ENCODE data around the gene TSPAN33.

Gene TSPAN33

DNA sequence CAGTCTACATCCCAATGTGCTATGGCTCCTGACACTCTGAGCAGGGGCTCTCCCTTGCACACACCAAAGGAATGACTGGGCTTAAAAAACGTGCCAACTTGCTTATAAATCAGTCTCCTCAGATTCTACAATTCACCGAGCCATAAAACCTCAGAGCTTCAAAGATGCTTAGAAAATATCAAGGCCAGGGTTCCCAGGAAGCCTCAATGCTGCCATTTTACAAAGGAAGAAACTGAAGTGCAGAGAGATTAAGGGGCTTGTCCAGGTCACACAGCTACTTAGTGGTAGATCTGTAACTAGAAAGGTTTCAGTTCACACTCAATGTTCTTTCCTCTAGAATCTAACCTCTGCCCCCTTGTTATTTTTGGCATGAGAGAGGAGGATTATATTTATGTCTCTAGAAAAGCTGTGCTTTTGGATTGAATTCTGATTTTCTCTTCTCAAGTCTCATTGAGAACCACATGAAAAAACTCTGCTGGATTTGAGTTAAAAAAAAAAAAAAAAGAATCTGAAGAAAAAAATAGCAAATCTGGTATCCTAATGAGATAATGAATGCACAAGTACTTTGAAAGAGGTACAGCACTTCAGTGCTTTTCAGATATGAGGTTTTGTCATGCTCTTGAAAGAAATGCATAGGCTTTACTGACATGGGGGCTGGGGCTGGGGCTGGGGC lies 22.3 kb upstream of the TSPAN33 start:
- Histone ChIP-seq H3K79me2 (no peaks in the 10 kb centered on the region), H2AFZ (peak overlapping the region; percentile 13), H3K9me3 (ENCODE audit: control insufficient read depth, low read length) (no peaks in the 10 kb centered on the region), H3K4me2 (ENCODE audit: low read length) (no peak overlapping the region), H3K4me3 (ENCODE audit: low read depth, low read length) (no peak overlapping the region), H3K36me3 (ENCODE audit: control insufficient read depth, insufficient read depth, low read length) (no peaks in the 10 kb centered on the region), H3K9ac (no peak overlapping the region), H3K27me3 (ENCODE audit: control insufficient read depth, insufficient read depth, low read length) (no peaks in the 10 kb centered on the region), H3K4me1 (peaks cover 5% of the 10 kb centered on the region), H3K27ac (no peak overlapping the region)
- TF ChIP-seq, protein P1, sequence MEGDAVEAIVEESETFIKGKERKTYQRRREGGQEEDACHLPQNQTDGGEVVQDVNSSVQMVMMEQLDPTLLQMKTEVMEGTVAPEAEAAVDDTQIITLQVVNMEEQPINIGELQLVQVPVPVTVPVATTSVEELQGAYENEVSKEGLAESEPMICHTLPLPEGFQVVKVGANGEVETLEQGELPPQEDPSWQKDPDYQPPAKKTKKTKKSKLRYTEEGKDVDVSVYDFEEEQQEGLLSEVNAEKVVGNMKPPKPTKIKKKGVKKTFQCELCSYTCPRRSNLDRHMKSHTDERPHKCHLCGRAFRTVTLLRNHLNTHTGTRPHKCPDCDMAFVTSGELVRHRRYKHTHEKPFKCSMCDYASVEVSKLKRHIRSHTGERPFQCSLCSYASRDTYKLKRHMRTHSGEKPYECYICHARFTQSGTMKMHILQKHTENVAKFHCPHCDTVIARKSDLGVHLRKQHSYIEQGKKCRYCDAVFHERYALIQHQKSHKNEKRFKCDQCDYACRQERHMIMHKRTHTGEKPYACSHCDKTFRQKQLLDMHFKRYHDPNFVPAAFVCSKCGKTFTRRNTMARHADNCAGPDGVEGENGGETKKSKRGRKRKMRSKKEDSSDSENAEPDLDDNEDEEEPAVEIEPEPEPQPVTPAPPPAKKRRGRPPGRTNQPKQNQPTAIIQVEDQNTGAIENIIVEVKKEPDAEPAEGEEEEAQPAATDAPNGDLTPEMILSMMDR (IDR thresholded peaks at IDR 0.05): no peak

DNA sequence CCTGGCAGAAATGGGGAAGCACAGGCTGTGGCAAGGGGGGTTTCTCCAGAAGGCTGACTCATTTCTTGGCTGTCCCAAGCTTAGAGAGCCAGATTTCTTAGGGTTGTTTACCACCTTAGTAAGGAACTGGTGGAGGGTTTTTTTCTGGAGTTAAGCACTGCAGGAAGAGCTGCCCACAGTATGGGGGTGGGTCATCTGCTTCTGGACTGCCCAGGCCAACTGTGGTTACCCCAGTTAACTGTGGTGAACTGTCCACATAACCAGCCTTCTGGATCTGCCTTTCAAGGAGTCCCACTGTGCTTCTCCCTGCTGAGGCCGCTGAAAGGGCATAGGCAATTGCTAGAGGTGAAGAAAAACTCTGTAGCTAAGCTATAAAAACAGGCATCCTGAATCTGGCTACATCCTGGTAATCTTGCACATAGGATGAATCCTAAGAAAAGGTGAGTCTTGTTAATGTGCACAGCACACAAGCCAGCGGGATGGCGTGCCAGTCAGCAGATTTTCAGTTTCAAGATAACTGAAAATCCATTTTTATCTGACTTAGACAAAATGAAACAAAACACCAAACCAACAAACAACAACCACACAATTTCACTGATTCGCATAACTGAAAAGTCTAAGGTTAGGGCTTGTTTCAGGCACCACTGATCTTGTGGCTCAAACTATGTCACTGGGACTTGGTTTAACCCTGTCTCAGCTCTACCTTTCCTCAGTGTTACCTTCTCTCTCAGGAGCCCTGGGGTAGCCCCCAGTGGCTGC lies 21.6 kb upstream of the TSPAN33 start:
- TF ChIP-seq, protein P1 (IDR thresholded peaks at IDR 0.05): no peak
- Histone ChIP-seq H3K4me2 (ENCODE audit: low read length) (no peak overlapping the region), H3K4me1 (peaks cover 5% of the 10 kb centered on the region), H3K9ac (no peak overlapping the region), H2AFZ (peak overlapping the region; percentile 34), H3K4me3 (ENCODE audit: low read depth, low read length) (no peak overlapping the region), H3K27ac (no peak overlapping the region), H3K79me2 (no peaks in the 10 kb centered on the region), H3K36me3 (ENCODE audit: control insufficient read depth, insufficient read depth, low read length) (no peaks in the 10 kb centered on the region), H3K9me3 (ENCODE audit: control insufficient read depth, low read length) (no peaks in the 10 kb centered on the region), H3K27me3 (ENCODE audit: control insufficient read depth, insufficient read depth, low read length) (no peaks in the 10 kb centered on the region)

DNA sequence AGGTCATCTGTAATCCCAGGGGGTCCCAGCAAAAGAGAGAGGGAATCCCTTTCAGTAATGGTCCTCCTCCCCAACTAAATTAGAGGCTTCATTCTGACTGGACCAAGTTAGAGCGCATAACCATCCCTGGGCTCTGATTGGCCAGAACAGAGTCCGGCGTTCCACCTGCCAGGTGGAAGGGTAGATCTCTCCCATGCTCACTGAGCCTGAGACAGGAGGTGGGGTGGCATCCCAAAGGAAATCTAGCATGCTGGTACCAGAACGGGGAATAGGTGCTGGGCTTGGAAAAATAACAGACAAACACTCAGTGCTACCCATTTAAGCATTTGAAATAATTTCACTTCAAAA lies 21.0 kb upstream of the TSPAN33 start:
- Histone ChIP-seq H3K9ac (no peak overlapping the region), H3K4me1 (peaks cover 5% of the 10 kb centered on the region), H3K4me3 (ENCODE audit: low read depth, low read length) (no peak overlapping the region), H3K27ac (no peak overlapping the region), H2AFZ (no peak overlapping the region), H3K79me2 (no peaks in the 10 kb centered on the region), H3K27me3 (ENCODE audit: control insufficient read depth, insufficient read depth, low read length) (no peaks in the 10 kb centered on the region), H3K9me3 (ENCODE audit: control insufficient read depth, low read length) (no peaks in the 10 kb centered on the region), H3K36me3 (ENCODE audit: control insufficient read depth, insufficient read depth, low read length) (no peaks in the 10 kb centered on the region), H3K4me2 (ENCODE audit: low read length) (no peak overlapping the region)
- TF ChIP-seq, protein P1 (IDR thresholded peaks at IDR 0.05): no peak

DNA sequence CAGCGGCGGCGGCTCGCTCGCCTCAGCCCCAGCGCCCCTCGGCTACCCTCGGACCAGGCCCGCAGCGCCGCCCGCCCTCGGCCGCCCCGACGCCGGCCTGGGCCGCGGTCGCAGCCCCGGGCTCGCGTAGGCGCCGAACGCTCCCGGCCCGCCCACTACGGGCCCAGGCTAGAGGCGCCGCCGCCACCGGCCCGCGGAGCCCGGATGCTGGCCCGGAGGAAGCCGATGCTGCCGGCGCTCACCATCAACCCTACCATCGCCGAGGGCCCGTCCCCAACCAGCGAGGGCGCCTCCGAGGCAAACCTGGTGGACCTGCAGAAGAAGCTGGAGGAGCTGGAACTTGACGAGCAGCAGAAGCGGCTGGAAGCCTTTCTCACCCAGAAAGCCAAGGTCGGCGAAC lies 18.2 kb upstream of the TSPAN33 start:
- no peak overlapping the region for H3K27ac ChIP-seq
- TF ChIP-seq, protein P1 (IDR thresholded peaks at IDR 0.05): no peak

More for the DNA sequence above, 18.2 kb upstream of the TSPAN33 start:
- Histone ChIP-seq H3K9ac (no peak overlapping the region), H3K4me1 (peaks cover 5% of the 10 kb centered on the region), H3K4me2 (ENCODE audit: low read length) (no peak overlapping the region), H3K79me2 (no peaks in the 10 kb centered on the region), H3K27me3 (ENCODE audit: control insufficient read depth, insufficient read depth, low read length) (no peaks in the 10 kb centered on the region), H3K4me3 (ENCODE audit: low read depth, low read length) (no peak overlapping the region), H2AFZ (no peak overlapping the region), H3K36me3 (ENCODE audit: control insufficient read depth, insufficient read depth, low read length) (no peaks in the 10 kb centered on the region), H3K9me3 (ENCODE audit: control insufficient read depth, low read length) (no peaks in the 10 kb centered on the region)

Data from parathyroid adenoma (tissue), 2 donors.